GM21390 (cell line): ENCODE data around the gene TNNC1.

Experiments used
- ATAC-seq: cut with Tn5 transposase; IDR thresholded peaks from one replicate; pipeline ENCODE4 v1.9.1; 2021; ENCODE audit not compliant: unreplicated experiment

Gene TNNC1

DNA sequence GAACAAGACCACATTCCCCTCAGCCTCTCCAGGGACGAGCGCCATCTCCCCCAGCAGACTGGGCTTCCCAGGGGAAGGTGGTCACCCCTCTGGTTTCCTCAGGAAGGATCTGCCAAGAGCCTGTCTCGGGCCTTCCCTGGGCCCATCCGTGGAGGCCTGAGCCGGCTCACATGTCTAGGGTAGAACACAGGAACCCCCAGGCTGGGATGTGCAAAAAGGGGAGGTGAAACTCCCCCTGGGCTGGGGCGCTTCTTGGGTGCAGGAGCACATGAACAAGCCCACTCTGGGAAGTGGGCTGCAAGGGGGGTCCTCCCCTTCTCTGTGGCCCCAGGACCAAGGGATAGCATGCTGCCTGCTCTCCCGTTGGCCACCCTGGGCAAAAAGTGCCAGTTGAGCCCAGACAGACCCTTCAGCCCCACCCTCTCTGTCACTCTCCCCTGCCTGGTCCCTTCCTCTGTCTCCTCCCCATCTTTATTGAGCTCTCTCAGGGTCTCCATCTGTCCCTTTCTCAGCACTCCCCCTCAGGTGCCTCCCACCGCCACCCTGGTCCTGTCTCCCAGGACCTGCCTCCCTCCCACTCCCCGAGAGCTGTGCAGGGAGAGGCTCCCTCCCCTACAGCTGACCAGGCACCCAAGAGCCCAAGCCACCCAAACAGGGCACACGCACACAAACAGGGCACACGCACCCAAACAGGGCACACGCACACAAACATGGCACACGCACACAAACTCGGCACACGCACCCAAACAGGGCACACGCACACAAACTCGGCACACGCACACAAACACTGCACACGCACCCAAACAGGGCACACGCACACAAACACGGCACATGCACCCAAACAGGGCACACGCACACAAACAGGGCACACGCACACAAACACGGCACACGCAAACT, 9.8 kb downstream of the TNNC1 start:
- no peak for ATAC-seq

DNA sequence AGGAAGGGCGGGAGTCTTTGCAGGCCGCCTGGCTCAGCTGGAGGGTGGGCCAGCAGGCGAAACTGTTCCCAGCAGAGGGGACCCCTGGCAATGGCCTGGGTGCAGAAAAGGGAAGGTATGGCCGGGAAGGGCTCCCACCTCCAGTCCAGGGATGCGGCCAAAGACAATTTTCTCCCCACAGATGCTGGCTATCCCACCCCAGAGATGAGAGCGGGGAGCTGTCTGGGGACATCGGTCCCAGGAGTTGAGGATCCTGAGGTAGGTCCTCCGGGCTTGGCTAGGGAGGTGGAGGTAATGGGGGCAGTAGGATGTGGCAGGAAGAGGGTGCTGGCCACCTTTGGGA, 10.6 kb downstream of the TNNC1 start:
- no peak for ATAC-seq

DNA sequence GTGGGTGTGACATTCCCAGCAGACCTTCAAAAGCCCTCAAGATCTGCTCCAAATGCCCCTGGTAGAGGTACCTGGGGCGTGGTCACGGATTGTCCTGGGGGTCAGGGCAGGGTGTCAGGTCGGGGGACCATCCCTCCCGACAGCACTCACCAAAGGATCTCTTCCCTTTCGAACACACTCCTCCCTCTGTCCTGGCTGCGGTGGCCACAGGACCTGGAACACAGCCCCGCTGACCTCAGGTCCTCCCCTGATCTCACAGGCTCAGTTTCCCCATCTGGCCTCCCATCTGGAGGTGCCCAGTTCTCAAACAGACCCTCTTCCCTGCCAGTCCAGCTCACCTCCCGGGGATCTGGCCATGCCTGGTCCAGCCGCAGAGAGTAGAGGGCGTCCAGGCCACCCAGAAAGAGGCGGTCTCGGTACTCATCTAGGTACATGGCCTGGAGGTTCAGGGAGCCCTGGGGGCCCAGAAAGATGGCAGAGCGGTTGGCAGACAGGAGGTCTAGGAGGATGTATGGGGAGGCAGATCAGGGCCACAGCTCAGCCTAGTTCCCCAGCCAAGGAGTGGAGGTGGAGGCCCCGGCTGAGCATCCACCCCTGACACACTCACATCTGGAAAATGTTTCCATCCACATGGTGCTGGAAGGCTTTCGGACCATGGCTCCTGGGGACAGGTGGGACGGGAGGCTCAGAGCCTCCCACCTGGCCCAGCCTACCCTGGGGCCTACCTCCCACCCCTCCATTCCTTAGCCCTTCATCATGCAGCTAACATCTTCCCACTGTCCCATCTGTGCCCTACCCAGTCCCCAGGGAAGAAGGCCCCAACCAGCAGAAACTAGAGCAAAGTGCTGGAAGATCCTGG, 11.2 kb downstream of the TNNC1 start:
- ATAC-seq = no peak

DNA sequence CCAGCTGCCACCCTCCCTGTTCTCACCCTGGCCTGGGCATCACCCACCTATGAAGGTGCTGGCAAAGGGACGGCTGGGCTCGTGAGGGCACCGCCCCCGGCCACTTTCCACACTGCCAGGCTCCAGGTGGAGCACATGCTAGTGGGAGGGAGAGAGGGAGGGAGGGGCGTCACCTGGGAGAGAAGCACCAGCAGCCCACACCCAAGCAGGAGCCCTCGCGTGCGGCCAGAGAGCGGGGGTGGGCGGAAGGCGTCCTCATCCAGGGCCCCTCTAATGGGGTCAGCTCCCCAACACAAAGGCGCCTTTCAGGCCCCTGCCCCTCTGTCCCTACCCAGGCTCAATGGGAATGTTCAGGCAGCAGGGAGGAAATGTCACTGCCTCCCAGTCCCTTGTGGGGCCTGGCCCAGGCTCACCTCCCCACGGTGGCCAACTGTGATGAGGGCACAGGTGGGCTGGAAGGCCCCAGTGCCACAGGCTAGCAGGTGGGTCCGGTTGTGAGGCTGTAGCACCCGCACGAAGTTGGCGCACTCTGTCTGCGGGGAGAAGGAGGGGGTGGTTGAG, 12.0 kb downstream of the TNNC1 start:
- no peak for ATAC-seq

DNA sequence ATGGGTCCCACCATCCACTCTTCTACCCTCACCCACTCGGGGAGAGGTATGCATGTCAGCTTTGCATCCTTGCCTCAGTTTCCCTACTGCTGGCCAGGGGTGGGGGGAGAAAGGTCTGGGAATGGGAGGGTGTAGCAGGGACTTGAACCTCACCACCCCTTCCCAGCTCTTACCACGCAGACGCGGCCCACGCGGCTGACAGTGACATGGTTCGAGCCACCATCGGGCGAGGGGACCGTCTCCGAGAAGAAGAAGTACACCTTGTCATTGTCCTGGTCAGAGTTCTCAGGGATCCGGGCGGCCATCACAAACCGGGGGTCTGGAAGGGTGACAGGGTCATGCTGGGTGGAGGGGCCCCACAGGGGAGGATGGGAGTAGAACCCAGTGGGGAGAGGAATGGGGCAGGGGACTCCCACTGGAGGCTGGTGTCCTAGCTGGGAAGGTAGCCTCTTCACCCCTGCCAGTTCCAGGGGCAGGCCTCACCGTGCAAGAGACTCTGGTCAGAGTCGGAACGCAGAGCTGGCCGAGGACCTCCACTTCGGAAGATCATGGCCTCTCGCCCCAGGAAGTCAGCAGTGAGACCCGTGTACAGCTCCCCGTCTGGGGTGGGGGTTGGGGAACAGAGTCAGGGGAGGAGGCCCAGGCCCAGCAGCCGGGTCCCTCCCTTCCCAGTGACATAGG, 12.6 kb downstream of the TNNC1 start:
- ATAC-seq = no peak

DNA sequence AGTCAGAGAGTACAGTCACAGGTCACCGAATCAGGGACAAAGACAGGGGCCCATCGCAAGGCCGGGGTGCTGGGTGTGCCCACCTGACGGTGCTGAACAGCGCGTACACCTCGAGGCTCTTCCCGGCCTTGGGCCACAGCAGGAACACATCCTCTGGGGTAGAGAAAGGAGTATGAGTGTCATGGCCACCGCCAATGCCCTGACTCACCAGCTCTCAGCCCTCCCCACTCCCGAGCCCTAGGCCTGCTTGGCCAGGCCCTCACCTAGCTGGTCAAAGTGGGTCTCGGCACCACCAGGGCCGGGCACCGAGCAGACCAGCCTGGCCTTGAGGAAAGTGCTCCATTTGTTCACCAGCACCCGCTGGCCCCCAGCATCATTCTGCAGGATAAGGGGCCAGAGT, 13.2 kb downstream of the TNNC1 start:
- no peak for ATAC-seq

DNA sequence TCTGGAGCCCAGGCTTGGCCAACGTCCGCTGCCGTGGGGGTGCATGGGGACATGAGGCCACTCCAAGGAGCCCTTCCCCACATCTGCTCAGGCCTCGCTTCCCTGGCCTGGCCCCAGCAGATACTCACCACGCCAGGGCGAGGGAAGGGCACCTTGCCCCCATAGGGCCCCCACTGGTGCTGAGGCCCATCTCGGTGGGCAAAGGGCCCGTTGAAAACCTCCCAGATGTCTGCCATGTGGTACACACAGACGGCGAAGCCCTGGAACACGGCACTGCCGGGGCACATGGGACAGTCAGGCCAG, 13.6 kb downstream of the TNNC1 start:
- ATAC-seq = no peak

DNA sequence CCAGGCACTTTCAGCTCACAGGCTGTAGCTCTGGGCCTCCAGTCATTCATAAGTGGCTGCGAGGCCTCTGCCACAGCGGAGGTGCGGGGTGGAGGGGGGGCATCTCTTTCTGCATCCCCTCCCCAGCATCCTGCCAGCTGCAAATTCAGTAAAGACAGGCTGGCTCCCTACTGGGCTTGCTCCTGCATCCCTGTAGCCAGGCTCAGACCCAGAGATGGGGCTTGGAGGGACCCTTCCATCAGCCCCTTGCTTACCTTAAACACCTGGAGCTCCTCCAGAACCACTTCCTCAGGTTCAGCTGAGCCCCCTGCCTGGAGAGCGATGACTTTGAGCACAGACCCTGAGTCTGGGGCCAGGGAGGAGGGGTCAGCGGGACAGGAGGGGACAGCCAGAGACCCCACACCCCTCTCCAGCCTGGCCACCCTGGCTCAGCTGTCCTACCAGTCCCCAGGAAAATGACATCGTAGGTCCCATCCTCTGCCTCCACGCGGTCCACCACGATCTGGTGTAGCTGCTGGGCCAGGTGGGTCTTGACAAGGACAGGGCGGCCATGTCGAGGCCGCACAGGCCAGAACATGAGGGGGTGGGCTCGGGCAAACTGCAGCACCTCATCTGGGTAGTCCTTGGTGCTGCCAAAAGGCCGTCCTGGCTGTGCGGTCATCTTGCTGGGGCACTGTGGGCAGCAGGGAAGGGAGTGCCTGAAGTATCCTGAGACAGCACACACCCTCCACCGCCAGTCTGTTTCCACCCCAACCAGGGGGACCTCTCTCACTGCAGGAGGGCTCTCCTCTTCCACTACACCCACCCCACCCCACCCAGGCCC, 14.2 kb downstream of the TNNC1 start:
- ATAC-seq = no peak

DNA sequence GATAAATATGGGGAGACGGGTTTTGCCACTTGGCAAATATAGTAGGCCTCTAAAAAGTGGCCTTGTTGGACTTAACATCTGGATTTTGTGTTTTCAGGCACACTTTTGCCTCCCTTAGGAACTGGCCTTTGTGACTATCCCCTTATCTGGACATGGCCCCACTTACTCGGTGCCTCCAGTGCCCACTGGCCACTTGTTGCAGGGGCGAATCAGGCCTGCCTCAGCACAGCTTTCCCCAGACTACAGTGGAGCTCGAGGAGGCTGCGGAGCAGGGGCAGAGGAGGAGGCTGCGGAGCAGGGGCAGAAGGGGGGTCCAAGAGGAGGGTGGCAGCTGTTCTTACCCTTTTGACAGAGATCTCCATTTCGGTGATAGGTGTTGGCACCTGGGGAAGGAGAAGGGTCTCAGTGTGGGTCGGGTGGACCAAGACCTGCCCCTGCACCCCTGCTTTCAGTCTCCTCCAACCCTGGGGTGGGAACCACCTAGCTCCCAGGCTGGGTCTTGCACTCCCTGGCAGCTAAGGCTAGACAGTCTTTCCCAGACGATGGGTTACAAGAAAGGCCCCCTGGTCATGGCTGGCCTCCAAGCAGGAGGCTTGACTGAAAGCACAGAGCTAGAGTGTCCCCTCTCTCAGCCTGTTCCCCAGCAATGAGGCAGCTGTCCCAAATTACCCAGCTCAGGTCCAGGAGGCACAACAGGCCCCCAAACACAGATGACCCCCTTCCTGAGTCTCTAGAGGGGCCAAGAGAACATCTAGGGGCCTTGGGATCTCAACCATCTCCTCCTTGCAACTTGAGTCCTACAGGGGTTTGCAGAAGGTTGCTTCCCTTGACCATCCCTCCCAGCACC, 15.0 kb downstream of the TNNC1 start:
- ATAC-seq = no peak

DNA sequence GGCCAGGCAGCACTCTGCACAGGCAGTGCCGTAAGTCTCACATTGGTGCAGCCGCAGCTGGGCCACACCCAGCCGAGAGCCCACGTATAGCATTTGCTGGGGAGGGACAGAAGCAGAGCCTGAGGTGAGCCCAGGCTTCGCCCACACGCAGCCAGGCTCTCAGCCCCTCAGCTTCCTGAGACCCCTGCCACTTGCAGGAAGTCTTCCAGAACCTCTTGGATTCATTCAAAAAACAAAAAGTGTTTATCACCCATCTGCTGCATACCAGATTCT, 15.8 kb downstream of the TNNC1 start:
- ATAC-seq = no peak

DNA sequence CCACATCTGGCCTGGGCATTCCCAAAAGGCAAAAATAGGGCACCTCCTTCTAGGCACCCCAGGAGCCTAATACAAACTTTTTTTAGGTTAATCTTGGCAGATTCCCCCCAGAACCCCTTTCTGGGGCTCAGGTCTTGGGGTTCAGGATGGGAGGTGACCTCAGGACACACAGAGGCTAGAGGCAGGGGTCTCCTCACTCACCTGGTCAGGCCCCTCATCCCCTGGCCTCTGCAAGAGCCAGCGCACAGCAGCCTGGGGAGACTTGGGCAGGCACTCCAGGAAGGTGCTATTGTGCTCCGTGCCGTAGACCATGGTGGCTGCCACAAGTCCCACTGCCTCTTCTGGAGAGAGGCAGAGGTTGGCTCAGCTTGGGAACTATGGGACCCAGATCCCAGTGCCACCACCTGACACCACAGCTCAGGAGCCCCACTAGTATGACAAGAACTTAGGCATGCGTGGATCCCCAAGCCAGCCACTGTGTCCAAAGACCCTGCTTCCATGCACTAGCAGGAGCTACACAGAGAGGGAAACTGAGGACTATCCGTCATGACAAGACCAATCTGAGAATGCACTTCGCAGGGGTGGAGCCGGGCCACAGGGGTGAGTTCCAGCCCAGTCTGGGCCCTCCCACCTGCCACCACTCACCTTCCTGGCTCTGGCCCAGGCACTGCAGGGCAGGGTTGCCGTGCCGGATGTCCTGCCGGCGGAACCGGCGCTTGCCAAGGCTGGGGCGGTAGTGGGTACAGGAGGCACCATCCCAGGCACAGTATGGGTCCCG, 16.3 kb downstream of the TNNC1 start:
- no peak for ATAC-seq

DNA sequence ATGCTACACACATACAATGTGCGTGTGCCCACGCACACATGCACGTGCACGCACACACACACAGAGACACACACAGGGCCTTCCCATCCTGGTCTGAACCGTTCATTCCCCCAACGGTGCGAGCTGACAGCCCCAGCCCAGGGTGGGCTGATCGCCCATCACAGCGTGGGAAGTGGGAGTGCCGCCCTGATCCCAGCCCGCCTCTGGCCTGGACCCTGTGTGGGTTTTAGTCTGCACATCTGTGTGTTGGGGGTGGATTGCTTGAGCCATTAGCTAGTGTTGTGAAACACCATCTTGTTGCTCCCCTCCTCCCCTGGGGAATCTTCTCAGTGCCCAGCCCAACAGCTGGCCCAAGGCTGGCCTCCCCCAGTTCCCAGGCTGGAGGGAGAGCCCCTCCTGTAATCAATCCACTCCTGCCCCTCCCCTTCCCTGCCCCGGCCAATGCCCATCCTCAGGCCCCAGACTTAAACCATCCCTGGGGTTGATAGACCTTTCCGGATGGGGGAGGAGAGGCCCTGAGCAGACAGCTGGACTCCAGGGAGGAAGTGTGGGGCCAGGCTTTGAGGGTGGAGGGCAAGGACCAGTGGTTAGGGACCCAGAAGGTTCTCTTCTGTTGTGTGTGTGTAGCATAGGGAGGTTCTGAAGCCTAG, 17.2 kb downstream of the TNNC1 start:
- ATAC-seq = no peak

DNA sequence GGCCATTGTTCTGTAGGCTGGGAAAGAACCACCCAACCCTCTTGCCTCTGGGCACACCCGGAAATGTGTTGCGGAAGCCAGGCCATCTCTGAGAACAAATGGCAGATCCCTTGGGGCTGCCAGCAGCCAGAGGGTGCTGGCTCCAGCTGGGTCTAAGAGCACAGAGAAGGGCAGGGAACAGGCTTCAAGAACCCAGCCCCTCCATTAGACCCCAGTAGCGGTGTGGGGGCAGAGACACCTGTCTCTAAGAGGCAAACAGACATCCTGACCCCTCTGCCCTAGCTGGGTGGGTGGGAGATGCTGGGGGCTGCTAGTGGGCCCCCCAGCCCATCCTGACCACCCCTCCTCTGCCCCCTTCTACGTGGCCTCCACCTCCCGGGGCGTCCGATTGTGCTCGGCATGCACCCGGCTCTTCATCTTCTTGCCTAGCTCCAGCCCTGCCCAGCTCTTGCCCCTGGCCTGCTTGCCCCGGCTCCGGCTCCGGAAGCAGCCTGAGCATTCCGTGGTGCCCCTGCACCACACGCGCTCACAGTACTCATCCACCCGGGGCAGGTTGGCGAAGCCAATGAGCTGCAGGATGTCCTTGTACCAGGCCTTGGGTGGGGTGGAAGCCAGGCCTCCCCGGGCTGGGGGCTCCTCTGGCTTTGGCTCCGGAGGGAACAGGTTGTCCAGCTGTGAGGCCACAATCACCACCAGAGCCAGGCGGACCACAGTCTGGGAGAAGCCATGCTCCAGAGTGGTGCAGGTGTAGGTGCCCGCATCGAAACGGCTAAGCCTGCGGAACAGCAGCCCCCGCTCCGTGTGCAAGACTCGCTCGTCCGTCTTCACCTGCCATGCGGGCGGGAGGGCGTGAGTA, 18.4 kb downstream of the TNNC1 start:
- no peak for ATAC-seq

DNA sequence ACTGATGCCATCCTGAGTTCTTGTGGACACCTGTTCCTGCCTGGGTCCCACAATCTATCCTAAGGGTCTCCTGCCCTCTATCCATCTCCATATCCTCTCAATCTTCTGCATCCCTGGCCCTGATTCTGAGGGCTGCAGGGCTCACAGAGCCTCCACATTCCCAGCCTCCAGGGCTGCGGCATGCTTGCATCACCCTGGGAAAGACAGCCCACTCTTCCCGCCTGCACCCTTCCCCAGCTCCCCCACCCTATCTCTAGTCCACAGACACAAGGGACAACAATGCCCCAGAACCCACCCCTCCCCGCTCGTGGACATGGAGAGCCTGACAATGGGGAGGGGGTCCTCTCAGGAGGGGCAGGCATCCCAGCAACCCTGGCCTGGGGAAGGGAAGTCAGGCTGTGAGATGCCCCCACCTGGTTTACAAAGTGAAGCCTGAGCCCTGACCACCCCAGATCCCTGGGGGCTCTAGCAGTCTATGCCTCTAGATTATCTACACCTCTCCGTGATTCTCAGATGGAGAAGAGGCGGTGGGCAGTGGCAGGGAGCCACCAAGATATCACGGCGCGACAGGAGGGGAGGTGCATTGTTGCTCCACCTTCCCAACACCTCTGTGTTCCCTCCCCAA, 19.2 kb downstream of the TNNC1 start:
- no peak for ATAC-seq

DNA sequence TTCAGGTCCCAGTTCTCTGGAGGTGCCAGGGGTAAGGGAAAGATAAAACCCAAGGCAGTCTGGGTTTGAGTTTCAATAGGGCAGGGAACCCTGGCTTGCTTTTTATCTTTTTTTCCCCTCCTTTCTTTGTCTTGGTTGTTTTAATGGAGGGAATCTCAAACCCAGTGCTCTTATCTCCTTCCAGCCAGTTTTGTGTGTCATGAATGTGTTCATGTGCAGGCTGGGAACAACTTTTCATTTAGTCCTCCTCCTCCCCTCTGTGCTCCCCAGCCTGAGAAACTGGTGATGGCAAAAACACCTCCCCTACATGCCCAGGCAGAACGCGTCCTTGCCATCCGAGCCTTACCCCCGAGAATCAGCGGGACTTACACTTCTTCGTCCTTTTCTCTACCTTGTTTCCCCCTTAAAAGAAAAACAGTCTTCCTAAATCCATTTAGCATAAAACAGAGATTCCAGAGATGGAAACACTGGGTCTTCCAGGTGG, 19.8 kb downstream of the TNNC1 start:
- no peak for ATAC-seq

DNA sequence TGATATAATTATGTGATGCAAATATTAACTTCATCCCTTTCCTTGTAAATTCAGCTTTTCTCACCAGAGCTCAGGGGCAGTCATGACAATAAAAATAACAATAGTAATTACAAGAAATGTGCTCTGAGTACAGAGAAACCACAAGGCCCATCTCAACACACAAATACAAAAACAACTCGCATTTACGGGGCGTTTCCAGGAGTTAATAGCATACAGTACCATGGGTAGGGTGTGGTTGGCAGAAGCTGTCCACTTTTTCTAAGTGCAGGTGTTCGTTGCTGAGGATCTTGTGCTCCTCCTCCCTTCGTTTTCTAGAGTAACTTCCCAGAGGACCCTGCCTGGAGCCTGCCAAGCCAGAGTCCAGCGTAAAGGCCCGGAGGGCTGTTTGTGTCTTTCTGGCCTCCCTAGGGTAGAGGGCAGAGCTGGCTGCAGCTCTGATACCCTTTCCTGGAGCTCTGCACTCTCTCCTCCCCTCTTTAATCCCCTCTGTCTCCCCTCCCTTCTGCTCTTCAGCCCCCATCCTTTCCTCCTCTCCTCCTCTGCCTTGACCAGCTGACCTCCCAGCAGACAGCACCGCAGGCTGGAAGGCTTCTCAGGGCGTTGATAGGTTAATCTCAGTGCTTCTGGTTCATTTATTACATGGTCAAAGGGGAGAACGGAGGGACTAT, 20.4 kb downstream of the TNNC1 start:
- ATAC-seq = no peak

DNA sequence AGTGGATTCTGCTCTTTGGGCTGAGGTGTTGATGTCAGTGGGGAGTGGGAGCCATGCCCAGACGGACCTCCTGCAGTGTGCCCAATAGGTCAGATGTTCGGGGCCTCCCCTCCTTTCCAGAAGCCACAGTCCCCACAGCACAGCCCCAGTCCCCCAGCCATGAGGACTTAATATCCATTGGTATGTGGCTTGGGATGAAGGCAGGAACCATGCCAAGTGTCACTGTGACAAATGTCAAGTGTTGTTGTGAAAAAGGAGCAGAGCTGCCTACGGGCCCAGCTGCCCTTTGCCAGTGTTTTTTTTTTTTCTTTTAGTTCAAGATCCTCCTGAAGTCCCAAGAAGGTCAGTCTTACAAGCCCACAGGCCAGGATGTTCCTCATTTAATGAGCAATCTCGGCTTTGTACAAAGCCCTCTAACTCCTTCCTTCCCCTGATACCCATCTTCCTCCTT, 21.1 kb downstream of the TNNC1 start:
- ATAC-seq = no peak
